ENCODE results near the gene COG8. TPM values are rescaled to one million over a fixed set of nuclear protein-coding genes. Genes with fewer than 3 reads are reported as not detected.

COG8 gene
- total and polyA plus RNA-seq, 9 of the 15 experiments (the other 6 are each of a cell fraction or from before 2014, with no cell fraction given) = 3.7 to 42.6 (median 30.1) TPM

GRCh38 chr16:69329369-69330285 is 9.7 kb downstream of the COG8 start (continued):
- TF ChIP-seq U2AF1 (optimal IDR thresholded peaks at IDR 0.05; ENCODE audit: low read depth, low read length) = no peak
- TF ChIP-seq RB1 (IDR thresholded peaks at IDR 0.05; ENCODE audit: low read depth) = 0 out of 2 replicates have a peak, but pooled peaks have one; percentile 28
- TF ChIP-seq ARHGAP35 (IDR thresholded peaks at IDR 0.05; ENCODE audit: partially characterized antibody) = no peak
- TF ChIP-seq THRAP3 (IDR thresholded peaks at IDR 0.05; ENCODE audit: borderline replicate concordance) = no peak
- TF ChIP-seq ZNF780A (CRISPR knock-in tag; IDR thresholded peaks at IDR 0.05) = no peak
- TF ChIP-seq EP400 (IDR thresholded peaks at IDR 0.05) = no peak
- TF ChIP-seq NKRF (IDR thresholded peaks at IDR 0.05; ENCODE audit: borderline replicate concordance) = peak; percentile 36; the same call in 1 of the 2 replicates
- TF ChIP-seq TAL1 (IDR thresholded peaks at IDR 0.05) = no peak
- no peak for TF ChIP-seq OTX1 (CRISPR knock-in tag; IDR thresholded peaks at IDR 0.05)
- peak in 1 of 2 experiments; percentile 76; a peak in 2 of 4 replicates for TF ChIP-seq HDAC1 (IDR thresholded peaks at IDR 0.05)
- TF ChIP-seq STAT6 (CRISPR knock-in tag; IDR thresholded peaks at IDR 0.05) = no peak
- peak; percentile 16; the same call in 1 of the 2 replicates for TF ChIP-seq SUPT5H (IDR thresholded peaks at IDR 0.05)
- TF ChIP-seq ARID3B (CRISPR knock-in tag; IDR thresholded peaks at IDR 0.05; ENCODE audit: borderline replicate concordance) = peak; percentile 3; the same call in 1 of the 2 replicates
- TF ChIP-seq MED1 (CRISPR knock-in tag; IDR thresholded peaks at IDR 0.05; ENCODE audit: borderline replicate concordance) = peak; percentile 81; the same call in 1 of the 2 replicates
- peak; percentile 20; the same call in 1 of the 2 replicates for TF ChIP-seq HMGXB4 (CRISPR knock-in tag; IDR thresholded peaks at IDR 0.05)
- TF ChIP-seq TGIF2 (CRISPR knock-in tag; IDR thresholded peaks at IDR 0.05) = no peak
- no peak for TF ChIP-seq PHF21A (IDR thresholded peaks at IDR 0.05; ENCODE audit: borderline replicate concordance, low read depth)
- TF ChIP-seq CREB3 (tag; conservative IDR thresholded peaks at IDR 0.05; ENCODE audit: low read depth) = no peak

Measured in K562 (cell line).